ENCODE measurements around the gene SLC5A4.

SLC5A4 gene

GRCh38 chr22:32233091-32233490 is 22.1 kb downstream of the SLC5A4 start:
- no peak for DNase-seq (ENCODE audit: extremely low read depth in 1 of 2, low read depth in 1 of 2)

GRCh38 chr22:32232191-32232830 is 22.8 kb downstream of the SLC5A4 start:
- no peak for DNase-seq (ENCODE audit: extremely low read depth in 1 of 2, low read depth in 1 of 2)

- no peak for DNase-seq (ENCODE audit: extremely low read depth in 1 of 2, low read depth in 1 of 2)
Measured at GRCh38 chr22:32226326-32227104, 28.6 kb downstream of the SLC5A4 start.

DNA sequence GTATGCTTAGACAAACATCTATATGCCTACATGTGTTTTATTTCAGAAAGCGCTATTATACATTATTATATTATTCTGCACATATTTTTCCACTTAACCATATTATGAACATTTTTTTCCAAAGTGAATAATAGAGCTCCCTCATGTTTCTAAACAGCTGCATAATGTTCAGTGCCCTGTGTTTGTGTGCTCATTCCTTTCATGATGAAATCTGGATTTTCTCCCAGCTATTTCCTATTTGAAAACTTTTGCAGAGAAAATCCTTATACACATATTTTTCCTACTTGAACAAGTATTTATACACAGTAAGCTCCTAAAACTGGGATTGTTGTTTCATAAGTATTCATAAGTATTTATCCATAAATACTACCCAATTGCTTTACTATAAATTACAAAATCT is 32.2 kb downstream of the SLC5A4 start:
- DNase-seq (ENCODE audit: extremely low read depth in 1 of 2, low read depth in 1 of 2): no peak

DNA sequence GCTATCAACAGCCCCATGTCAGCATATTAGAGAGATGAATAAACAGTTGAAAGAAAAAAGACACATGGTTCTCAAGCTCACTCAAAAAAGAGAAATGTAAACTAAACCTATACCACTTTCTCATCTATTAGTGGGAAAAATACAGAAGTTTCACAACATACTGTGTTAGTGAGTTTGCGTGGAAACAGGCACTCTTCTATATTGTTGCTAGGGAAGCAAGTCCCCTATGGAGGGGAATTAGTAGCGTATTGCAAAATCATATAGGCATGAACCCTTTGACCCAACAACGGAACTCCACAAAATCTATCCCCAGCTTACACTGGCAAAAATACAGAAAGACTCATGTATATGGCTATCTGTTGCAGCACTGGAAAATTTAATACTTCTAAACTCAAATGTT is 36.1 kb downstream of the SLC5A4 start:
- DNase-seq (ENCODE audit: extremely low read depth in 1 of 2, low read depth in 1 of 2): no peak

DNA sequence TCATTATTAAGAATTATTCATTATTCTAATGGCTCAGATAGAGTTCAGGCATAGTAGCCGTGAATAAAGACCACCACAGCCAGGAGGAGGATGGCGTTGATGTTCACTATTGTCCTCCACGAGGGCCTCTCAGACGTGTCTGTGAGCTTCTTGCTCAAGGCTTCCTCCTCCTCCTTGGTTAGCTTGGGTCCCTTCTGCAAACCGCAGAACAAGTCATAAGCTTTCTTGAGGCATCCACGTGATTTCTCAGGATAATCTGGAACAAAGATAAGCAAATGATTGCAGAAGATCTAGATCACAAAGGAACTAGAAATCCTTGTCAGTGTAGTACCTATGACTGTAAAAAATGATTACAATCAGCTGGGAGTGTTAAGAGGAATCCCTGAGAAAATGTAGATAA is 36.7 kb downstream of the SLC5A4 start:
- no peak for DNase-seq (ENCODE audit: extremely low read depth in 1 of 2, low read depth in 1 of 2)

- no peak for DNase-seq (ENCODE audit: extremely low read depth in 1 of 2, low read depth in 1 of 2)
Measured at GRCh38 chr22:32217465-32217864, 37.7 kb downstream of the SLC5A4 start.

DNA sequence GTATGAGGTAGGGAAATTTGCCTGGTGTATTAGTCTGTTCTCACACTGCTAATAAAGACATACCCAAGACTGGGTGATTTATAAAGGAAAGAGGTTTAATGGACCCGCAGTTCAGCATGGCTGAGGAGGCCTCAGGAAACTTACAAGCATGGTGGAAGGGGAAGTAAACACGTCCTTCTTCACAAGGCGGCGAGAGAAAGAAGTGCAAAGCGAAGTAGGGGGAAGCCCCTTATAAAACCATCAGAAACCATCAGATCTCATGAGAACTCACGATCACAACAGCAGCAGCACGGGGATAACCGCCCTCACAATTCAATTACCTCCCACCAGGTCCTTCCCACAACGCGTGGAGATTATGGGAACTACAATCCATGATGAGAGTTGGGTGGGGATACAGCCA is 38.2 kb downstream of the SLC5A4 start:
- no peak for DNase-seq (ENCODE audit: extremely low read depth in 1 of 2, low read depth in 1 of 2)

- no peak for DNase-seq (ENCODE audit: extremely low read depth in 1 of 2, low read depth in 1 of 2)
Measured at GRCh38 chr22:32211011-32211410, 44.1 kb downstream of the SLC5A4 start.

- no peak for DNase-seq (ENCODE audit: extremely low read depth in 1 of 2, low read depth in 1 of 2)
Measured at GRCh38 chr22:32208681-32209080, 46.5 kb downstream of the SLC5A4 start.

GRCh38 chr22:32207971-32208480 is 47.1 kb downstream of the SLC5A4 start:
- no peak for DNase-seq (ENCODE audit: extremely low read depth in 1 of 2, low read depth in 1 of 2)

GRCh38 chr22:32206774-32207758 is 48.1 kb downstream of the SLC5A4 start:
- DNase-seq (ENCODE audit: extremely low read depth in 1 of 2, low read depth in 1 of 2): no peak

DNA sequence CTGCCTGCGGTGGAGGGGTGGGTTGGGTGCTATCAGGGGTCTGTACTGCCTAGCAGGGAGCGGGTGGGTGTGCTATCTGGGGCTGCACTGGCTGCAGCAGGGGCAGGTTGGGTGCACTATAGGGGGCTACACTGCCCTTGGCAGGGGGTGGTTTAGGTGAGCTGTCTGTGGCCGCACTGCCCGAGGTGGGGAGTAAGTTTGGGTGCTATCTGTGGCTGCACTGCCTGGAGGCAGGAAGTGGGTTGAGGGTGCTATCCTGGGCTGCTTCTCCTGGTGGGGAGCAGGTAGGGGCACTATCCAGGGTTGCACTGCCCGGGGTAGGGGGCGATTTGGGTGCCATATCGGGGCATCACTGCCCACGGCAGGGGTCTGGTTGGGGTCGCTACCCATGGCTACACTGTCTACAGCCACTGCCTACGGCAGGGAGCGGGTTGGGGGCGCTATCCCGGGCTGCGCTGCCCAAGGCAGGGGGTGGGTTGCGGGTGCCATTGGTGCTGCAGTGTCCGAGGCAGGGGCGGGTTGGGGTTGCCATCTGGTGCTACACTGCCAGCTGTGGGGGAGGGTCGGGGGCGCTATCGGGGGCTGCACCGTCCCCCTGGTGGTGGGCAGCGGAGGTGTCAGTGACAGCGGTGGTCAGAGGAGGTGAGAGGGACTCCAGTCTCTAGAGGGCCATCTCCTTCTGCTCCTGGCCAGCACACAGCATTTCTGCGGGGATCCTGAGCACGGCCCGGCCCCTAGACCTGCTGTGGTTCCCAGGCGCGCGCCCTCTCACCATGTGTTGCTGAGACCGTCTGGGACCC is 49.0 kb downstream of the SLC5A4 start:
- no peak for DNase-seq (ENCODE audit: extremely low read depth in 1 of 2, low read depth in 1 of 2)

DNA sequence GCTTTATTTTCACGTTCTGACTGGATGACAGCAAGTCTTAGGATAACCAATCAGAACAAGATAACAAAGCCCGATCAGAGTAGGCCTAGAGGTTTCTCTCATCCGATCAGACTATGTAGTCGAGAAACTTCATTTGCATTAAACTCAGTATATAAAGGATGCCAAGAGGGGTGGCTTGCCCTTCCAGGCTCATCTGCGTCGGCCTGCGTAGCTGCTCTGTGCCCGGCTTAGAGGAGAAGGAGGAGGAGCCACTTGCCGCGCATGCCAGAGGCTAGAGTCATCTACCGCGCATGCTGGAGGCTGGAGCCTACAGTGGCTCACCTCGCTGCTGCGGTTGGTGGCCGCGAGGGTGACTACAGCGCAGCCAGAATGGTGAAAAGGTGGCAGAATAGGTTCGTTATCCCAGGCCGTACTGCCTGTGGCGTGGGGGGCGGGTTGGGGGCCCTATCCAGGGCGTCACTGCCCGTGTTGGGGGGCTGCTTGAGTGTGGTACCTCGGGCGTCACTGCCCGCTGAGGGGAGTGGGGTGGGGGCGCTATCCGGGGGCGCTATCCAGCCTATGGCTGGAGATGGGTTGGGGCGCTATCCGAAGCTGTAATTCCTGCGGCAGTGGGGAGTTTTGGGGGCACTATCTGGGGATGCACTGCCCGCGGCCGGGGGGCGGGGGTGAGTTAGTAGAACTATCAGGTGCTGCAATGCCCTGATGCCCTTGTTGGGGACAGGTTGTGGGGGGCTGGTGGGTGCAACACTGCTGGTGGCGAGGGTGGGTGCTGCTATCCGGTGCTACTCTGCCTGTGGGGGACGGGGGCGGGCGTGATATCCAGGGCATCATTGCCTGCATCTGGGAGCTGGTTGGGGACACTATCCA is 50.1 kb downstream of the SLC5A4 start, which contains the start of gene RFPL2:
RFPL2 (minus strand) TSS at position 218 of the 867 bp plus-strand sequence. CDS start 2,622 bp downstream, outside the sequence.
- DNase-seq (ENCODE audit: extremely low read depth in 1 of 2, low read depth in 1 of 2): no peak

GRCh38 chr22:32204040-32204855 is 50.9 kb downstream of the SLC5A4 start:
- no peak for DNase-seq (ENCODE audit: extremely low read depth in 1 of 2, low read depth in 1 of 2)

DNA sequence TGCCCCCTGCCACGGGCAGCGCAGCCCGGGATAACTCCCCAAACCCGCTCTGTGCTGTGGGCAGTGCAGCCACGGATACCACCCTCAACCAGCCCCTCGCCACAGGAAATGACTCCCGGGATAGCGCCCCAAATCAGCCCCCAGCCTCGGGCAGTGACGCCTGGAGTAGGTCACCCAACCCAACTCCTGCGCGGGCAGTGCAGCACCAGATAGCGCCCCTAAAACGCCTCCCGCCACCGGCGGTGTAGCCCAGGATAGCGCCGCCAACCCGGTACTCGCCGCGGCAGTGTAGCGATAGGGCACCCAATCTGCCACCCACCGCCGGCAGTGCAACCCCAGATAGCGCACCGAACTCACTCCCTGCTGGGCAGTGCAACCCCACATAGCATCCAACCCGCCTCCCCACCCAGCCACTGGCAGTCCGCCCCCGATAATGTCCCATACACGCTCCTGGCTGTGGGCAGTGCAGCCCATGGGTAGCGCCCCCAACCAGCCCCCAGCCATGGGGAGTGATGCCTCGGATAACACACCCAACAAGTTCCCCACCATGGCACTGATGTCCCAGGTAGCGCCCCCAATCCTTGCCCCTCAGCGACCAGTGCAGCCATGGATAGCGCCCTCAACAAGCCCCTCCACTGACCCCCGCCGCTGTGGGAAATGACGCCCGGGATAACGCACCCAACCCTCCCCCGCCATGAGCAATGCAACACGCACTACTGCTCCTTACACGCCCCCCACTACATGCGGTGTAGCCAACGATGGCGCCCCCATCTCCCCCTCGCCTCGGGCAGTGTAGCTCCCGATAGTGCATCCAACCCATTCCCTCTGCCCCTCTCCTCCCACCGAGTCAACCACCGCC is 51.7 kb downstream of the SLC5A4 start:
- DNase-seq (ENCODE audit: extremely low read depth in 1 of 2, low read depth in 1 of 2): no peak

DNA sequence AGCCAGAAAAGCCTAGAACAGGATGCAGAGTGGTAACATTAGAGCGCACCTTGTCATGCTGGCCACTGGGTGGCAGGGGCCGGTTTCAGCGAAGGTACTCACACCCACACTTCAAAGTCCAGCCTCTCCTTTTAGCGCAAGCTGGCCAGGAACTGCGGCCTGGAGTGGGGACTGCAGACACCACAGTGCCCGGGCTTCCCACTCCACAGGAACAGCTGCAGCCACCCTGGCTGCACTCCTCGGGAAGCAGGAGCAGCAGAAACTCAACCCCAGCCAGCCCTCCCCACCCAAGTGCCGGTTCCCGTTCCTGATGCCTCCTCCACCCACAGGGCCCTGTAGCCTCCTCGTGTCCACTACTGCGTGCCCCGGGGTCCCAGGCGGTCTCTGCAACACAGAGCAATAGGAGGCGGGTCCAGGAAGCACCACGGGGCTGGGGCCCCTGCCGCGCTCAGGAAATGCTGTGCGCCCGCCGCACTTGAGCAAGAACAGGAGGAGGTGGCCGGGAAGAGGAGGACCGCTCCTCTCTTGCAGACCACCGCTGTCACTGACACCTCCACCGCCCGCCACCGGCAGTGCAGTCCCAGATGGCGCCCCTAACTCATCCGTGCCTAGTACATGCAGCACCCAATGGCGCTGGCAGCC is 52.5 kb downstream of the SLC5A4 start:
- no peak for DNase-seq (ENCODE audit: extremely low read depth in 1 of 2, low read depth in 1 of 2)

Data from activated CD8-positive, alpha-beta memory T cell treated with anti-CD3 and anti-CD28 coated beads for 1 hour (primary cell).